HG03520 (cell line): ENCODE results near the gene LMCD1.
"Not testable (repeated sequence)": the region's sequence is repeated elsewhere in the genome, so short reads cannot be mapped to it uniquely, and the experiment has no call there.

ENCODE experiments used
- ATAC-seq: cut with Tn5 transposase; IDR thresholded peaks from one replicate; pipeline ENCODE4 v1.9.1; 2021; ENCODE audit warnings: mild to moderate bottlenecking, moderate library complexity; ENCODE audit not compliant: unreplicated experiment

Gene LMCD1

GRCh38 chr3:8579943-8580342 is 78.3 kb downstream of the LMCD1 start:
- ATAC-seq = no peak

GRCh38 chr3:8580434-8580833 is 78.8 kb downstream of the LMCD1 start:
- ATAC-seq = not testable (repeated sequence)

GRCh38 chr3:8581373-8581772 is 79.8 kb downstream of the LMCD1 start:
- no peak for ATAC-seq

- ATAC-seq = no peak
These were observed 80.3 kb downstream of the LMCD1 start for GRCh38 chr3:8581806-8582445.

GRCh38 chr3:8584661-8585060 is 83.0 kb downstream of the LMCD1 start:
- no peak for ATAC-seq

- ATAC-seq = no peak
These were observed 88.4 kb downstream of the LMCD1 start for GRCh38 chr3:8589880-8590556.

- ATAC-seq = no peak
These were observed 91.6 kb downstream of the LMCD1 start for GRCh38 chr3:8593021-8593827.

- no peak for ATAC-seq
These were observed 93.6 kb downstream of the LMCD1 start for GRCh38 chr3:8595252-8595651.

GRCh38 chr3:8595695-8596115 is 94.1 kb downstream of the LMCD1 start:
- ATAC-seq = no peak

- ATAC-seq = no peak
These were observed 94.9 kb downstream of the LMCD1 start for GRCh38 chr3:8596321-8597218.

- ATAC-seq = no peak
These were observed 95.7 kb downstream of the LMCD1 start for GRCh38 chr3:8597219-8597853.

GRCh38 chr3:8599146-8599545 is 97.5 kb downstream of the LMCD1 start:
- ATAC-seq = no peak

- no peak for ATAC-seq
These were observed 98.8 kb downstream of the LMCD1 start for GRCh38 chr3:8600457-8600856.

- ATAC-seq = no peak
These were observed 101.6 kb downstream of the LMCD1 start for GRCh38 chr3:8603115-8603710.

- no peak for ATAC-seq
These were observed 102.4 kb downstream of the LMCD1 start for GRCh38 chr3:8604006-8604405.

GRCh38 chr3:8604988-8605387 is 103.4 kb downstream of the LMCD1 start:
- ATAC-seq = no peak

- ATAC-seq = no peak
These were observed 105.1 kb downstream of the LMCD1 start for GRCh38 chr3:8606701-8607231.

GRCh38 chr3:8607234-8608040 is 105.8 kb downstream of the LMCD1 start:
- peak; percentile 57 for ATAC-seq
